PC-3 (cell line): ENCODE data around the gene GPC1. TPM values are rescaled to one million over a fixed set of nuclear protein-coding genes. Genes with fewer than 3 reads are reported as not detected.

ENCODE experiments used
- ATAC-seq: fragments of 200-7000 bp; cut with Tn5 transposase; 2 replicates; pipeline ENCODE4 v1.9.1; 2020; ENCODE audit warnings: mild to moderate bottlenecking, moderate library complexity
- BruUV-seq: library from RNA; stranded (reverse); fragments of 400-500 nt; replicated peaks from 2 replicates; lab custom pipeline; 2021; lab: Mats Ljungman, UMichigan
- CTCF ChIA-PET: fragments of 300-600 bp; sonication (Branson Sonifier 250); formaldehyde crosslinking; loops from one replicate; lab custom pipeline; 2022; ENCODE audit warnings: antibody characterized with exemption; lab: Charles Lee
- POLR2A ChIA-PET: fragments of 300-600 bp; sonication (Branson Sonifier 250); formaldehyde crosslinking; loops from one replicate; lab custom pipeline; 2022; ENCODE audit warnings: antibody characterized with exemption; ENCODE audit not compliant: unreplicated experiment; lab: Charles Lee
- DNase-seq: peaks from one replicate; pipeline ENCODE4 v3.0.0-alpha.2; 2015
- H2AFZ ChIP-seq: fragments of 300-600 bp; sonication (generic); 2 replicates; pipeline ENCODE4 v1.6.0; 2016; ENCODE audit warnings: antibody characterized with exemption, low read length
- H3F3A ChIP-seq: fragments of 300-600 bp; sonication (generic); one replicate; pipeline ENCODE4 v1.6.0; 2017; ENCODE audit warnings: antibody characterized with exemption, low read length, control low read depth, mild to moderate bottlenecking; ENCODE audit not compliant: unreplicated experiment
- H3K27ac ChIP-seq: fragments of 300-600 bp; sonication (generic); 2 replicates; pipeline ENCODE4 v1.5.1; 2016; ENCODE audit warnings: mild to moderate bottlenecking, low read length
- H3K27me3 ChIP-seq: fragments of 300-600 bp; sonication (generic); 2 replicates; pipeline ENCODE4 v1.6.1; 2016; ENCODE audit warnings: low read length, mixed read lengths
- H3K36me3 ChIP-seq: fragments of 300-600 bp; sonication (generic); 2 replicates; pipeline ENCODE4 v1.6.1; 2016; ENCODE audit warnings: low read depth, mixed run types, low read length, mixed read lengths
- H3K4me1 ChIP-seq: fragments of 300-600 bp; sonication (generic); 2 replicates; pipeline ENCODE4 v1.5.1; 2016; ENCODE audit warnings: low read length; ENCODE audit not compliant: insufficient read depth
- H3K4me2 ChIP-seq: fragments of 300-600 bp; sonication (generic); 2 replicates; pipeline ENCODE4 v1.6.0; 2016; ENCODE audit warnings: low read length
- H3K4me3 ChIP-seq: fragments of 300-600 bp; sonication (generic); 2 replicates; pipeline ENCODE4 v1.5.1; 2016; ENCODE audit warnings: mild to moderate bottlenecking, low read length, mixed read lengths
- H3K79me2 ChIP-seq: fragments of 300-600 bp; sonication (generic); 2 replicates; pipeline ENCODE4 v1.6.1; 2017; ENCODE audit warnings: low read length, mixed read lengths
- H3K9ac ChIP-seq: fragments of 300-600 bp; sonication (generic); 2 replicates; pipeline ENCODE4 v1.6.0; 2016; ENCODE audit warnings: mild to moderate bottlenecking, low read length
- H3K9me2 ChIP-seq: fragments of 300-600 bp; sonication (generic); replicated peaks from 2 replicates; pipeline ENCODE4 v1.6.1; 2016; ENCODE audit warnings: mixed run types, low read length, mixed read lengths
- H3K9me3 ChIP-seq: fragments of 300-600 bp; sonication (generic); 2 replicates; pipeline ENCODE4 v1.6.1; 2016; ENCODE audit warnings: low read length, mixed read lengths
- H4K20me1 ChIP-seq: fragments of 300-600 bp; sonication (generic); 2 replicates; pipeline ENCODE4 v1.6.1; 2016; ENCODE audit warnings: low read length, mixed read lengths
- EZH2 ChIP-seq: fragments of 300-600 bp; sonication (generic); IDR thresholded peaks from one replicate; pipeline ENCODE4 v1.6.1; 2017; ENCODE audit warnings: antibody characterized with exemption, mild to moderate bottlenecking, low read length; ENCODE audit not compliant: unreplicated experiment
- EZH2phosphoT487 ChIP-seq: fragments of 300-600 bp; sonication (generic); IDR thresholded peaks from 2 replicates; pipeline ENCODE4 v1.6.1; 2018; ENCODE audit warnings: mild to moderate bottlenecking, antibody characterized with exemption, low read length, borderline replicate concordance
- intact Hi-C: fragments of 100-400 bp; cut with micrococcal nuclease; formaldehyde crosslinking; loops from 2 replicates; pipeline ENCODE4 v1.9.0; 2023
- total RNA-seq: library from RNA; depleted of rRNA; stranded (reverse); fragments of >200 nt; gene quantifications from 2 replicates; pipeline ENCODE4 v1.2.3, GENCODE V29; 2014
- TF ChIP-seq, protein P1 (sequence below): fragments of 300-600 bp; sonication (generic); conservative IDR thresholded peaks from 2 replicates; pipeline ENCODE4 v1.5.1; 2017; ENCODE audit warnings: antibody characterized with exemption, low read depth, mild to moderate bottlenecking, low read length

Gene GPC1
- total RNA-seq, 1 experiment from 2014 or later: 37.1 TPM

DNA sequence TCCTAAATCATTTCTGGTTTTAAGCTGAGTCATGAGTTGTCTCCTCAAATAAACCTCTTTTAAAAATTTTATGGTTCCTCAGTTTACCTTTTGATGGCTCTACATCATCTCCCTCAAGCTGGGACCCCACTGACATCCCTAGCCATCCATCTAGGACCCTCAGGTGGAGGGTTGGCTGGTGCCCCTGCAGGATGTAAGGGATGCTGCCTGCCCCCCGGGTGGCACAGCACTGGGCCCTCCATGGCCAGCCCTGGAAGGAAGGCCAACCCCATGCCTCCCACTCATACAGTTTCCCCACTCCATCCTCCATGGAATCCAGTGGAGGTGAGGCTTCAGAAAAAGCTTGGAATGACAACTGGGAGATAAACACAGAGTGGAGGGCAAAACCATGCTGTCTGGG lies 17.2 kb upstream of the GPC1 start:
- Histone ChIP-seq H3K4me2 (no peak overlapping the region), H3K9ac (no peak overlapping the region), H3F3A (no peaks in the 10 kb centered on the region), H3K36me3 (no peaks in the 10 kb centered on the region), H4K20me1 (no peaks in the 10 kb centered on the region), H2AFZ (no peak overlapping the region), H3K4me3 (no peak overlapping the region), H3K4me1 (no peaks in the 10 kb centered on the region), H3K79me2 (no peaks in the 10 kb centered on the region), H3K9me2 (no peaks in the 10 kb centered on the region), H3K27me3 (no peaks in the 10 kb centered on the region), H3K27ac (no peak overlapping the region), H3K9me3 (0 out of 2 replicates have a peak, but pooled peaks cover 7% of the 10 kb centered on the region)
- TF ChIP-seq, protein P1, sequence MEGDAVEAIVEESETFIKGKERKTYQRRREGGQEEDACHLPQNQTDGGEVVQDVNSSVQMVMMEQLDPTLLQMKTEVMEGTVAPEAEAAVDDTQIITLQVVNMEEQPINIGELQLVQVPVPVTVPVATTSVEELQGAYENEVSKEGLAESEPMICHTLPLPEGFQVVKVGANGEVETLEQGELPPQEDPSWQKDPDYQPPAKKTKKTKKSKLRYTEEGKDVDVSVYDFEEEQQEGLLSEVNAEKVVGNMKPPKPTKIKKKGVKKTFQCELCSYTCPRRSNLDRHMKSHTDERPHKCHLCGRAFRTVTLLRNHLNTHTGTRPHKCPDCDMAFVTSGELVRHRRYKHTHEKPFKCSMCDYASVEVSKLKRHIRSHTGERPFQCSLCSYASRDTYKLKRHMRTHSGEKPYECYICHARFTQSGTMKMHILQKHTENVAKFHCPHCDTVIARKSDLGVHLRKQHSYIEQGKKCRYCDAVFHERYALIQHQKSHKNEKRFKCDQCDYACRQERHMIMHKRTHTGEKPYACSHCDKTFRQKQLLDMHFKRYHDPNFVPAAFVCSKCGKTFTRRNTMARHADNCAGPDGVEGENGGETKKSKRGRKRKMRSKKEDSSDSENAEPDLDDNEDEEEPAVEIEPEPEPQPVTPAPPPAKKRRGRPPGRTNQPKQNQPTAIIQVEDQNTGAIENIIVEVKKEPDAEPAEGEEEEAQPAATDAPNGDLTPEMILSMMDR: no peak
- TF ChIP-seq EZH2: no peak
- no peak for TF ChIP-seq EZH2phosphoT487
- DNase-seq (no peak), ATAC-seq (no peak)
- intact Hi-C loops: no loop called here
- BruUV-seq: no TSS peak
- POLR2A ChIA-PET: no interaction called here
- CTCF ChIA-PET: no interaction called here

GRCh38 chr2:240419271-240419670 lies 16.2 kb upstream of the GPC1 start:
- Histone ChIP-seq H3K27me3 (no peaks in the 10 kb centered on the region), H3K27ac (no peak overlapping the region), H3K9ac (no peak overlapping the region), H3K9me3 (0 out of 2 replicates have a peak, but pooled peaks cover 7% of the 10 kb centered on the region), H3K9me2 (no peaks in the 10 kb centered on the region), H4K20me1 (no peaks in the 10 kb centered on the region), H3K36me3 (no peaks in the 10 kb centered on the region), H2AFZ (no peak overlapping the region), H3K4me2 (no peak overlapping the region), H3K79me2 (no peaks in the 10 kb centered on the region), H3K4me3 (no peak overlapping the region), H3F3A (no peaks in the 10 kb centered on the region), H3K4me1 (no peaks in the 10 kb centered on the region)
- BruUV-seq: no TSS peak
- intact Hi-C loops: no loop called here
- DNase-seq (no peak), ATAC-seq (no peak)
- TF ChIP-seq, protein P1: no peak
- no peak for TF ChIP-seq EZH2
- TF ChIP-seq EZH2phosphoT487: no peak
- CTCF ChIA-PET: no interaction called here
- POLR2A ChIA-PET: no interaction called here

GRCh38 chr2:240419723-240420122 lies 15.7 kb upstream of the GPC1 start:
- intact Hi-C loops: no loop called here
- Histone ChIP-seq H3K4me2 (no peak overlapping the region), H3K36me3 (no peaks in the 10 kb centered on the region), H2AFZ (no peak overlapping the region), H3K9me2 (no peaks in the 10 kb centered on the region), H3K79me2 (no peaks in the 10 kb centered on the region), H3K27me3 (no peaks in the 10 kb centered on the region), H3K4me3 (no peak overlapping the region), H4K20me1 (no peaks in the 10 kb centered on the region), H3K4me1 (no peaks in the 10 kb centered on the region), H3K9ac (no peak overlapping the region), H3K9me3 (0 out of 2 replicates have a peak, but pooled peaks cover 7% of the 10 kb centered on the region), H3K27ac (no peak overlapping the region), H3F3A (no peaks in the 10 kb centered on the region)
- BruUV-seq: no TSS peak
- POLR2A ChIA-PET: no interaction called here
- DNase-seq (no peak), ATAC-seq (no peak)
- CTCF ChIA-PET: no interaction called here
- TF ChIP-seq, protein P1: no peak
- no peak for TF ChIP-seq EZH2phosphoT487
- TF ChIP-seq EZH2: no peak
